ENCODE data around the gene VSX1. TPM values are rescaled to one million over a fixed set of nuclear protein-coding genes. Genes with fewer than 3 reads are reported as not detected.

VSX1 gene
- polyA plus RNA-seq, 1 donor from 2014 or later = not detected

GRCh38 chr20:25127761-25128537 lies 46.0 kb upstream of the VSX1 start:
- H3K27me3 ChIP-seq (ENCODE audit: insufficient read depth, low read depth, low read length) = no peaks in the 10 kb centered on the region
- no peaks in the 10 kb centered on the region for H3K9me3 ChIP-seq (ENCODE audit: low read length)
- no peaks in the 10 kb centered on the region for H3K36me3 ChIP-seq (ENCODE audit: insufficient read depth, low read length)
- H3K4me2 ChIP-seq (ENCODE audit: low read length) = no peak overlapping the region
- H3K9me2 ChIP-seq (ENCODE audit: insufficient read depth, low read length) = no peaks in the 10 kb centered on the region
- no peak overlapping the region for H3K4me3 ChIP-seq (ENCODE audit: low read length)
- no peaks in the 10 kb centered on the region for H3K79me2 ChIP-seq (replicated peaks; ENCODE audit: insufficient read depth, low read length)
- H3F3A ChIP-seq (ENCODE audit: insufficient read depth, low read length, poor library complexity, severe bottlenecking) = no peaks in the 10 kb centered on the region
- no peak overlapping the region for H2AFZ ChIP-seq (ENCODE audit: low read depth, low read length)
- H4K20me1 ChIP-seq (ENCODE audit: insufficient read depth) = no peaks in the 10 kb centered on the region
- H3K9ac ChIP-seq (ENCODE audit: low read length) = no peak overlapping the region
- H3K27ac ChIP-seq (ENCODE audit: low read length) = no peak overlapping the region
- no peak for TF ChIP-seq RAD21 (conservative IDR thresholded peaks at IDR 0.05)
- TF ChIP-seq POLR2AphosphoS5 (IDR thresholded peaks at IDR 0.05) = no peak
- TF ChIP-seq SMC3 (conservative IDR thresholded peaks at IDR 0.05; ENCODE audit: poor library complexity) = no peak
- no peak for TF ChIP-seq CTCF (IDR thresholded peaks at IDR 0.05; ENCODE audit: poor library complexity, severe bottlenecking)

GRCh38 chr20:25126204-25127029 lies 44.5 kb upstream of the VSX1 start:
- H3K9me2 ChIP-seq (ENCODE audit: insufficient read depth, low read length) = no peaks in the 10 kb centered on the region
- H4K20me1 ChIP-seq (ENCODE audit: insufficient read depth) = no peaks in the 10 kb centered on the region
- H3K79me2 ChIP-seq (replicated peaks; ENCODE audit: insufficient read depth, low read length) = no peaks in the 10 kb centered on the region
- TF ChIP-seq RAD21 (conservative IDR thresholded peaks at IDR 0.05) (no peak), CTCF (IDR thresholded peaks at IDR 0.05; ENCODE audit: poor library complexity, severe bottlenecking) (no peak), POLR2AphosphoS5 (IDR thresholded peaks at IDR 0.05) (no peak), TAF1 (IDR thresholded peaks at IDR 0.05; ENCODE audit: low read depth) (no peak), SMC3 (conservative IDR thresholded peaks at IDR 0.05; ENCODE audit: poor library complexity) (no peak), MXI1 (conservative IDR thresholded peaks at IDR 0.05; ENCODE audit: poor library complexity, severe bottlenecking) (no peak), EZH2 (IDR thresholded peaks at IDR 0.05; ENCODE audit: borderline replicate concordance, insufficient read depth, low read length, poor library complexity, severe bottlenecking) (no peak), EP300 (conservative IDR thresholded peaks at IDR 0.05; ENCODE audit: poor library complexity, severe bottlenecking) (no peak), REST (IDR thresholded peaks at IDR 0.05; ENCODE audit: borderline replicate concordance) (no peak)
- no peak overlapping the region for H3K4me3 ChIP-seq (ENCODE audit: low read length)
- no peaks in the 10 kb centered on the region for H3K36me3 ChIP-seq (ENCODE audit: insufficient read depth, low read length)
- no peaks in the 10 kb centered on the region for H3F3A ChIP-seq (ENCODE audit: insufficient read depth, low read length, poor library complexity, severe bottlenecking)
- H3K4me2 ChIP-seq (ENCODE audit: low read length) = no peak overlapping the region
- H3K27me3 ChIP-seq (ENCODE audit: insufficient read depth, low read depth, low read length) = no peaks in the 10 kb centered on the region
- no peak overlapping the region for H2AFZ ChIP-seq (ENCODE audit: low read depth, low read length)
- H3K9ac ChIP-seq (ENCODE audit: low read length) = no peak overlapping the region
- no peak overlapping the region for H3K27ac ChIP-seq (ENCODE audit: low read length)
- no peaks in the 10 kb centered on the region for H3K9me3 ChIP-seq (ENCODE audit: low read length)
